ENCODE results near the gene ABCF1. TPM values are rescaled to one million over a fixed set of nuclear protein-coding genes. Genes with fewer than 3 reads are reported as not detected.

ABCF1 gene
- polyA plus RNA-seq, 1 donor from 2014 or later, result 19.5 TPM

DNA sequence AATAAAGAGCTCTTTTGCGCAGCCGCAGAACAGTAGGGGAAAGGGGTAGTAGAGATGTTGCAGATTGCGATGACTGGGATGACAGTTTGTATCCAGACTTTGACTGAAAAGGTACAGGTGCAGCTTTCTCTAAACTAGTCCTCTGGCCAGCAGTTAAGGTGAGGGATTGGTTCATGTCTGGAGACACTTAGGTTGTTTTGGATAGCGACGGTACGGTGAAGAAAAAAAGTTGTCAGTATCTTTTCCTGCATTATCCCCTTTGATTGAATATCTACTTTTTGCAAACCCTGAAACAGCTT is 13.6 kb upstream of the ABCF1 start:
- H3K27ac ChIP-seq (ENCODE audit: low read length), result peak overlapping the region; percentile 99
- H3K9me2 ChIP-seq (ENCODE audit: insufficient read depth, low read length), result no peaks in the 10 kb centered on the region
- TF ChIP-seq SMC3 (conservative IDR thresholded peaks at IDR 0.05; ENCODE audit: poor library complexity) (no peak), EZH2 (IDR thresholded peaks at IDR 0.05; ENCODE audit: borderline replicate concordance, insufficient read depth, low read length, poor library complexity, severe bottlenecking) (no peak), MXI1 (conservative IDR thresholded peaks at IDR 0.05; ENCODE audit: poor library complexity, severe bottlenecking) (no peak), TAF1 (IDR thresholded peaks at IDR 0.05; ENCODE audit: low read depth) (no peak), RAD21 (conservative IDR thresholded peaks at IDR 0.05) (no peak), EP300 (conservative IDR thresholded peaks at IDR 0.05; ENCODE audit: poor library complexity, severe bottlenecking) (no peak), POLR2AphosphoS5 (IDR thresholded peaks at IDR 0.05) (no peak)
- TF ChIP-seq, protein P1, sequence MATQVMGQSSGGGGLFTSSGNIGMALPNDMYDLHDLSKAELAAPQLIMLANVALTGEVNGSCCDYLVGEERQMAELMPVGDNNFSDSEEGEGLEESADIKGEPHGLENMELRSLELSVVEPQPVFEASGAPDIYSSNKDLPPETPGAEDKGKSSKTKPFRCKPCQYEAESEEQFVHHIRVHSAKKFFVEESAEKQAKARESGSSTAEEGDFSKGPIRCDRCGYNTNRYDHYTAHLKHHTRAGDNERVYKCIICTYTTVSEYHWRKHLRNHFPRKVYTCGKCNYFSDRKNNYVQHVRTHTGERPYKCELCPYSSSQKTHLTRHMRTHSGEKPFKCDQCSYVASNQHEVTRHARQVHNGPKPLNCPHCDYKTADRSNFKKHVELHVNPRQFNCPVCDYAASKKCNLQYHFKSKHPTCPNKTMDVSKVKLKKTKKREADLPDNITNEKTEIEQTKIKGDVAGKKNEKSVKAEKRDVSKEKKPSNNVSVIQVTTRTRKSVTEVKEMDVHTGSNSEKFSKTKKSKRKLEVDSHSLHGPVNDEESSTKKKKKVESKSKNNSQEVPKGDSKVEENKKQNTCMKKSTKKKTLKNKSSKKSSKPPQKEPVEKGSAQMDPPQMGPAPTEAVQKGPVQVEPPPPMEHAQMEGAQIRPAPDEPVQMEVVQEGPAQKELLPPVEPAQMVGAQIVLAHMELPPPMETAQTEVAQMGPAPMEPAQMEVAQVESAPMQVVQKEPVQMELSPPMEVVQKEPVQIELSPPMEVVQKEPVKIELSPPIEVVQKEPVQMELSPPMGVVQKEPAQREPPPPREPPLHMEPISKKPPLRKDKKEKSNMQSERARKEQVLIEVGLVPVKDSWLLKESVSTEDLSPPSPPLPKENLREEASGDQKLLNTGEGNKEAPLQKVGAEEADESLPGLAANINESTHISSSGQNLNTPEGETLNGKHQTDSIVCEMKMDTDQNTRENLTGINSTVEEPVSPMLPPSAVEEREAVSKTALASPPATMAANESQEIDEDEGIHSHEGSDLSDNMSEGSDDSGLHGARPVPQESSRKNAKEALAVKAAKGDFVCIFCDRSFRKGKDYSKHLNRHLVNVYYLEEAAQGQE (IDR thresholded peaks at IDR 0.05; ENCODE audit: borderline replicate concordance), result no peak
- TF ChIP-seq, protein P2, sequence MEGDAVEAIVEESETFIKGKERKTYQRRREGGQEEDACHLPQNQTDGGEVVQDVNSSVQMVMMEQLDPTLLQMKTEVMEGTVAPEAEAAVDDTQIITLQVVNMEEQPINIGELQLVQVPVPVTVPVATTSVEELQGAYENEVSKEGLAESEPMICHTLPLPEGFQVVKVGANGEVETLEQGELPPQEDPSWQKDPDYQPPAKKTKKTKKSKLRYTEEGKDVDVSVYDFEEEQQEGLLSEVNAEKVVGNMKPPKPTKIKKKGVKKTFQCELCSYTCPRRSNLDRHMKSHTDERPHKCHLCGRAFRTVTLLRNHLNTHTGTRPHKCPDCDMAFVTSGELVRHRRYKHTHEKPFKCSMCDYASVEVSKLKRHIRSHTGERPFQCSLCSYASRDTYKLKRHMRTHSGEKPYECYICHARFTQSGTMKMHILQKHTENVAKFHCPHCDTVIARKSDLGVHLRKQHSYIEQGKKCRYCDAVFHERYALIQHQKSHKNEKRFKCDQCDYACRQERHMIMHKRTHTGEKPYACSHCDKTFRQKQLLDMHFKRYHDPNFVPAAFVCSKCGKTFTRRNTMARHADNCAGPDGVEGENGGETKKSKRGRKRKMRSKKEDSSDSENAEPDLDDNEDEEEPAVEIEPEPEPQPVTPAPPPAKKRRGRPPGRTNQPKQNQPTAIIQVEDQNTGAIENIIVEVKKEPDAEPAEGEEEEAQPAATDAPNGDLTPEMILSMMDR (IDR thresholded peaks at IDR 0.05; ENCODE audit: poor library complexity, severe bottlenecking), result no peak
- peak overlapping the region; percentile 99 for H3K4me3 ChIP-seq (ENCODE audit: low read length)
- no peaks in the 10 kb centered on the region for H4K20me1 ChIP-seq (ENCODE audit: insufficient read depth)
- H3K9ac ChIP-seq (ENCODE audit: low read length), result peak overlapping the region; percentile 97
- no peaks in the 10 kb centered on the region for H3K27me3 ChIP-seq (ENCODE audit: insufficient read depth, low read depth, low read length)
- no peaks in the 10 kb centered on the region for H3K9me3 ChIP-seq (ENCODE audit: low read length)
- peak overlapping the region; percentile 75 for H2AFZ ChIP-seq (ENCODE audit: low read depth, low read length)
- peaks cover 29% of the 10 kb centered on the region for H3K79me2 ChIP-seq (replicated peaks; ENCODE audit: insufficient read depth, low read length)
- H3K36me3 ChIP-seq (ENCODE audit: insufficient read depth, low read length), result peaks cover 12% of the 10 kb centered on the region
- H3F3A ChIP-seq (ENCODE audit: insufficient read depth, low read length, poor library complexity, severe bottlenecking), result no peaks in the 10 kb centered on the region
- peak overlapping the region; percentile 92 for H3K4me2 ChIP-seq (ENCODE audit: low read length)

GRCh38 chr6:30560930-30561329 is 10.3 kb upstream of the ABCF1 start:
- peaks cover 16% of the 10 kb centered on the region for H3K79me2 ChIP-seq (replicated peaks; ENCODE audit: insufficient read depth, low read length)
- H3K4me3 ChIP-seq (ENCODE audit: low read length), result no peak overlapping the region
- H3K36me3 ChIP-seq (ENCODE audit: insufficient read depth, low read length), result peaks cover 12% of the 10 kb centered on the region
- H3K9ac ChIP-seq (ENCODE audit: low read length), result no peak overlapping the region
- no peaks in the 10 kb centered on the region for H3F3A ChIP-seq (ENCODE audit: insufficient read depth, low read length, poor library complexity, severe bottlenecking)
- H3K27me3 ChIP-seq (ENCODE audit: insufficient read depth, low read depth, low read length), result no peaks in the 10 kb centered on the region
- no peak for TF ChIP-seq TAF1 (IDR thresholded peaks at IDR 0.05; ENCODE audit: low read depth)
- TF ChIP-seq SMC3 (conservative IDR thresholded peaks at IDR 0.05; ENCODE audit: poor library complexity), result no peak
- no peak for TF ChIP-seq RAD21 (conservative IDR thresholded peaks at IDR 0.05)
- TF ChIP-seq, protein P2 (IDR thresholded peaks at IDR 0.05; ENCODE audit: poor library complexity, severe bottlenecking), result no peak
- TF ChIP-seq, protein P1 (IDR thresholded peaks at IDR 0.05; ENCODE audit: borderline replicate concordance), result no peak
- TF ChIP-seq EP300 (conservative IDR thresholded peaks at IDR 0.05; ENCODE audit: poor library complexity, severe bottlenecking), result no peak
- no peak for TF ChIP-seq MXI1 (conservative IDR thresholded peaks at IDR 0.05; ENCODE audit: poor library complexity, severe bottlenecking)
- no peak for TF ChIP-seq POLR2AphosphoS5 (IDR thresholded peaks at IDR 0.05)
- no peak for TF ChIP-seq EZH2 (IDR thresholded peaks at IDR 0.05; ENCODE audit: borderline replicate concordance, insufficient read depth, low read length, poor library complexity, severe bottlenecking)
- no peak overlapping the region for H3K27ac ChIP-seq (ENCODE audit: low read length)
- H4K20me1 ChIP-seq (ENCODE audit: insufficient read depth), result no peaks in the 10 kb centered on the region
- H3K9me3 ChIP-seq (ENCODE audit: low read length), result no peaks in the 10 kb centered on the region
- no peak overlapping the region for H2AFZ ChIP-seq (ENCODE audit: low read depth, low read length)
- no peak overlapping the region for H3K4me2 ChIP-seq (ENCODE audit: low read length)
- H3K9me2 ChIP-seq (ENCODE audit: insufficient read depth, low read length), result no peaks in the 10 kb centered on the region

Data from neural cell (in vitro differentiated cells).